Activated CD8-positive, alpha-beta memory T cell treated with anti-CD3 and anti-CD28 coated beads for 4 hours (primary cell): ENCODE results near the gene EPHA8.

ENCODE experiments used
- DNase-seq, 2 donors: peaks; one replicate each; pipeline ENCODE4 v3.0.0-alpha.2; 2020; ENCODE audit warnings: low read depth in 2 of 2

The EPHA8 gene

DNA sequence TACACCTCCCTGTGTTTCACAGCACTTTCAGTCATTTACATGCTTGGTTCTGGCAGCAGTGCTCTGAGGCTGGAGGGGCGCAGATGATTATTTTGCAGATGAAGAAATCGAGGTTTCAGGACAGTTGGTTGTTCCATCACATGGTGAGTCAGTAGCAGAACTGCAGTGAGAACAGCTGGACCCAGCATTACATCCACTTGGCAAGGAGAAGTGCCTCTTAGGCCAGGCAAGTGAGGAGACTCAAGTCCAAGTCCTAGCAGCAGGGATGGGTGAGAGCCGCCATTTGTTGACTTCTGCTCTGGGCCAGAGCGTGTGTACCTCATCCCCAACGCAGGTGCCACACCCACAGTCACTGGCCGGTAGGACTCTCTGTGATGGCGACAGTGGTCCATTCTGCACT is 26.8 kb upstream of the EPHA8 start:
- no peak for DNase-seq

GRCh38 chr1:22537441-22538139 is 25.7 kb upstream of the EPHA8 start:
- no peak for DNase-seq

DNA sequence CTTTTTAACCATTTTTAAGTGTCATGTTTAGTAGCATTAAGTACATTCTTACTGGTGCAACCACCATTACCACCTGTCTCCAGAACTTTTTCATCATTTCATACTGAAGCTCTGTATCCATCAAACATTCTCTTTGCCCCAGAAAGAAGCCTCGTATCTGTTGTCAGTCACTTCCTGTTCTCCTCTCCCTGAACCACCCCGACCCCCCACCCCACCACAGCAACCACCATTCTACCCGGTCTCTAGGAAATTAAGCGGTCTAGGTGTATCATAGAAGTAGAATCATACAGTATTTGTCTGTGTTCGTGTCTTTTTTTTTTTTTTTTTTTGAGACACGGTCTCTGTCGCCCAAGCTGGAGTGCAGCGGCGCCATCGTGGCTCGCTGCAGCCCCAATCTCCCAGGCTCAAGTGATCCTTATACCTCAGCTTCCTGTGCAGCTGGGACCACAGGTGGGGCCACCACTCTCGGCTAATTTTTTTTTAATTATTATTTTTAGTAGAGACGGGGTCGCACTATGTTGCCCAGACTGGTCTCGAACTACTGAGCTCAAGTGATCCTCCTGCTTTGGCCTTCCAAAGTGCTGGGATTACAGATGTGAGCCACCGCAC is 23.7 kb upstream of the EPHA8 start:
- no peak for DNase-seq

- DNase-seq: no peak
Observed at GRCh38 chr1:22540337-22540736, 23.0 kb upstream of the EPHA8 start.

- DNase-seq: no peak
Observed at GRCh38 chr1:22542886-22543285, 20.4 kb upstream of the EPHA8 start.

DNA sequence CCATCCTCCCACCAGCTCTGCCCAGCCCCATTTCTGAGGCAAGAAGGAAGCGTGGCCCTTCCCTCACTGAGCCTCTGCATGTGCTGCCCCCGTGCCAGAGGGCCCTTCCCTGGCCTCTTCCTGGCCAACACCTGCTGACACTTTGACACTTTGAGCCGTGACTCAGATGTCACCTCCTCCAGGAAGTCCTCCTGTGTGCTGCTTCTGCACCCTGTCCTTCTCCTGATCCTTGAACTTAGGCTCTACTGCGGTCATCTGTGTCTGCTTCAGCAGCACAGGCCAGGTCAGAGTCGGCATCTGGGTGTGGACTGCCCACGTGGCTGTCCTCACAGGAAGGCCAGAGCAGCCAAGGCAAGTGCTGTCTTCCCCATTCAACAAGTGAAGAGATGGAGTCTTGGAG is 19.6 kb upstream of the EPHA8 start:
- no peak for DNase-seq

DNA sequence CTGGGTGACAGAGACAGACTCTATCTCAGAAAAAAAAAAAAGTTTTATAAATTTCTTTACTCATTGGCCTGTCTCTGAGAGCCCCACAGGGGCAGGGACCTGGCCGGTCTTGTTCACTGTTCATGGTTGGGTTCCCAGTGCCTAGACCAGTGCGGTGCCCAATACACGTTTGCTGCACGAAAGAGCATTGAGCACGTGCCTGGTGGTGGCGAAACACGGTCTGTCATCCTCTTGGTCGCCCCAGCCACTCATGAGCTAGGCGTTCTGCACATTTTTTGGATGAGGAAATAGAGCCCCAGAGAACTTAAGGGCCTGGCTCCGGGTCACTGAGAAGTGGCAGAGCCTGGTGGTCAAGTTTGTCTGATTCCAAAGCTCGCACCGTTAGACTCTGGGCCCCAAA is 18.7 kb upstream of the EPHA8 start:
- no peak for DNase-seq

DNA sequence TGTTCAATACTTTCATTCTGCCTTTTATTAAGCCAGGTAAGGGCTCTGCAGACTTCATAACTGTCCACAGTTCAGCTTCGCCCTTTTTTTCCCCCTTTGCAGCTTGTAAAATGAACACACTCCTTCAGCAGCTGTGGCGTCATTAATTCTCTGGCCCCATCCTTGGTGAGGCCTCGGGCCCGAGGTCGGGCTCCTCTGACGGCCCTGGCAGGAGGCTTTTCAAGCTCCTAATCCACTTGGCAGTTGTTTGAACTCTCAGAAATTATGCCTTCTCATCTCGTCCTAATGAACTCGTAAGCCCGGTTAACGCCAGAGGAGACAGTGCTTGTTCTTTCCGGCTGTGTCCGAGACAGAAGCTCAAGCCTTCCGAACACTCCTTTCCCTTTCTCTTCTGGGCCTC is 18.1 kb upstream of the EPHA8 start:
- DNase-seq: no peak

- no peak for DNase-seq
Observed at GRCh38 chr1:22547186-22547817, 16.0 kb upstream of the EPHA8 start.

DNA sequence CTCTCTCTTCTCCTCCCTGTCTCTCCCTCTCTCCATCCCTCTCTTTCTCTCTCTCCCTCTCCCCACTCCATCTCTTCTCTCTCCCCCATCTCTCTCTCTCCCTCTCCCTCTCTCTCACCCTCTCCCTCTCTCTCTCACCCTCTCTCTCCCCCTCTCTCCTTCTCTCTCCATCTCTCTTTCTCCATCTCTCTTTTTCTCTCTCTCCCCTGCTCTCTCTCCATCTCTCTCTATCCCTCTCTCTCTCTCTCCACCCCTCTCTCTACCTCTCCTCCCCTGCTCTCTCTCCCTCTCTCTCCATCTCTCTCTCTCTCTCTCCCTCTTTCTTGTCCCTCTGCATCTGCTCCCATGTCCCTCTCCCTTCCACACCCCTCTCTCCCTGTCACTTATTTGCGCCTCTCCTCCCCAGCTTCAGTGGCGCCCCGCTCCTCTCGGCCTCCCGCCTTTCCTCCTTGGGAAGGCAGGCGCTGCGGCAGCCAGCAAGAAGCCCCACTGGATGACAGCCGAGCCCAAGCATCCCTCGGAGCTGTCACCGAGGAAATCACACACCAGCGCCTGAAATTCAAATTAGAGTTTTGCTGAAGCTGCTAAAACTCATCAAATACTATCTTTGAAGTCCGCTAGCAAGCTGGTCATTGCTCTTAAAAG is 15.3 kb upstream of the EPHA8 start:
- DNase-seq: no peak

DNA sequence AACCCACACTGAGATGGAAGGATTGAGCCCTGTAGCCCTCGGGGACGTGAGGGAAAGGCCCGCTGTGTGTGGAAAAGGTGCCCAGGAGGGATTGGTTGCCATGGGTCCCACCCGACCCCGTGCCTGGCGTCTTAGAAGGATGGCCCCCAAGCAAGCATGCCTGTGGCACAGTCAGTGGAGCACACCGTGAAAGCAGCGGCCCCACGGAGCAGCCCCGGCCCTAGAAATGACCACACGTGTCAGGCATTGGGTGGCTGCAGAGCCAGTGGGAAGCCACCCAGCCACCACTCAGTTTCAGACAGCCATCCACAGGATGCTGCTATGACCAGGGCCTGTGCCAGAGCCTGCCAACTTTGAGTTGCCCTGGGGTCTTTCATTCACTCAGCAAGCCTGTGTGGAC is 13.3 kb upstream of the EPHA8 start:
- DNase-seq: no peak

DNA sequence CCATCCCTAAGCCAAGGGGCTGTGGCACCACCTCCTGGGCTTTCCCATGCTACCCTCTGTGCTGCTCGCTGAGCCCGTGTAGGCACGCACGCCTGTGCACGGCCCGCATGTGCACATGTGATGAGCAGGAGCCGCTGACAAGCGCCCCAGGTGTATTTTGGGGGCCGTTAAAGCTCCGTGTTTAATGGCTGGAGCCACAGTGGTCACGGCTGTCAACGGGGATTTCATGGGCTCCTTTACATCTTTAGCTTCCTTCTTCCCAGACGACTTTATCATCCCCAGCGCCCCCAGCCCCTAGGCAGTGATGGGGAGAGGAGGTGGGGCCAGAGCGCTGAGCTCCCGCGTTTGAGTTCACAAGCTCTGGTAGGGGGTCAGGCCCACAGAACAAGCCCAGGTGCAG is 11.7 kb upstream of the EPHA8 start:
- no peak for DNase-seq

- no peak for DNase-seq
Observed at GRCh38 chr1:22552021-22552420, 11.3 kb upstream of the EPHA8 start.

GRCh38 chr1:22553104-22553880 is 10.0 kb upstream of the EPHA8 start:
- DNase-seq: no peak

DNA sequence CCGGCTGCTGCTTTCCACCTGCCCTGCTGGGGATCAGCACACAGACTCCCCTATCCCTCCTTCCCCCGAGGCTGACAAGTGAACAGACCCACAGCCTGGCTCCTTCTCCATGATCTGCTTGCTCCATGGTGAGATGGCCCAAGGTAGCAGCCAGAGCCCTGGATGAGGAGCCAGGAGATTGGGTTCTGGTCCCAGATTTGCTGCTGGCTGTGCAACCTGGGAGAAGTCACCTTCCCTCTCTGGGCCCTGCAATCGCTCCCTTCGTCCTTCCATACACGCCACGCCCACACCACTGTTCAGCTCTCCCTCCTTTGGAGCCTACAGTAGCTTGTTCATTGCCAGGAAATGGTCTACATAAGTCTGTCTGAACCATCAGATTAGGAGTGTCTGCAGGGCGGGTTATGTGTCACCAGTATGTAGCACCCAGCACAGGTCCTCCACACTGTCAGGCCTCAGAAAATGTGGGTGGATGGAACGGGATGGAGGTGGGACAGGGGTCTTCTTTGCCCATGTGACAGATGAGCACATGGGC is 9.2 kb upstream of the EPHA8 start:
- no peak for DNase-seq

GRCh38 chr1:22555371-22555656 is 8.0 kb upstream of the EPHA8 start:
- DNase-seq: no peak

DNA sequence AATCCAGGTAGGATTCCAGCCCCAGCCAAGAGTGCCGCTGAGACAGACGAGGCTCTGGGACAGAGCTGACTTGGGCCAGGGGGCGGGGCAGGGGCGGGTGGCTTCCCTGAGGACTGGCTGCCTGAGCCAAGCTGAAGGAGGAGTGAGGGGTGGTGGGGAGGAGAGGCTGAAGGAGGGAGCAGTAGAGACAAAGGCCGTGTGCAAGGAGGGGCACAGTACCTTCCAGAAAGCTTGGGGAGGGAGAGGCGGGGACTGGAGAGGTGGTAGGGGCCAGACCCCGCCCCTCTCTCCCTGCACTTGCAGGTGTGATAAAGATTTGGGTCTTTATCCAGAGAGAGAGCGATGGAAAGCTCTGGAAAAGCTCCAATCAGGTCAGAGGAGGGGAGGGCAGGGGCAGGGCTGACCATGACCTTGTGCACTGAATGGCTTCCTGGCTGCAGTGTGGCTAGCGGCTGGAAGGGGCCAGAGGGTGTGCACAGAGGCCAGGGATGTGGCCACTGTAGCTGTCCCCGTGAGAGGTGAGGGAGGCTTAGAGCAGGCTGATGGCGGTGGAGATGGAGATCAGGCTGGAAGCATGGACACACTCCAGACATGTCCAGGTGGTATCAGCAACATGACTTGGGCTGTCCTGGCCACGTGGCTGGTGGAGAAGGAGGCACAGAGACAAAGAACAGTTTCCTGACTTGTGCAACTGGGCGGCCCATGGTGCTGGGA is 6.7 kb upstream of the EPHA8 start:
- DNase-seq: no peak

- no peak for DNase-seq
Observed at GRCh38 chr1:22557341-22557950, 5.8 kb upstream of the EPHA8 start.

GRCh38 chr1:22563671-22564602 is 648 bp downstream of the EPHA8 start:
- no peak for DNase-seq

DNA sequence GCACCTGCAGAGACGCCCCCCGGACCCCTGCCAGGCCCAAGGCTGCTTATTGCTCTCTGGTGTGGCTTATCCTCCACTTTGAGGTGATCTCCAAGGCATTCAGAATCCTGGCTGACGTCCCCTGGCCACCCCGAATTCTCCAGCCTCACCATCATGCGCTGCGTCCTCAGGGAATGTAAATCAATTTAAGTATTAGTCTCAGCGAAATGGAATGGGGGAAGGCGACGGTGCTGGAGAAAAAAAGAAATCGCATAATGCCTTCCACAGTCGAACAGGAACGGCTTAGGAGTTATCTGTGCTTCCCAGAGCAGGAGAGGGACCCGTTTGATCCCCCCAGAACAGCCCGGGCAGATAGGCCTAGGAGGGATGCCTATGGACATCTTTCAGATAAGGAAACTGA is 2.9 kb downstream of the EPHA8 start:
- no peak for DNase-seq
